H1 (cell line): ENCODE results near the gene TNS3. TPM values are rescaled to one million over a fixed set of nuclear protein-coding genes. Genes with fewer than 3 reads are reported as not detected.

Experiments used
- BCL11A ChIP-seq, 2 experiments: IDR thresholded peaks; one replicate each; pipeline ENCODE4 v1.6.1; 2011; ENCODE audit warnings: low read depth in 2 of 2, low read length in 2 of 2, mild to moderate bottlenecking in 2 of 2
- CBX8 ChIP-seq: fragments of 300-800, 300-1000 bp; sonication (generic); IDR thresholded peaks from 2 replicates; pipeline ENCODE4 v1.7.1; 2016; ENCODE audit warnings: low read depth, low read length, borderline replicate concordance
- CEBPB ChIP-seq: IDR thresholded peaks from 2 replicates; pipeline ENCODE4 v1.6.1; 2012; ENCODE audit warnings: low read depth, low read length
- RNF2 ChIP-seq: fragments of 200-900, 300-1000 bp; sonication (generic); IDR thresholded peaks from 2 replicates; pipeline ENCODE4 v1.7.1; 2016; ENCODE audit warnings: borderline replicate concordance, low read depth, mild to moderate bottlenecking, antibody characterized with exemption, low read length; ENCODE audit not compliant: poor library complexity, severe bottlenecking; ENCODE audit errors: missing control alignments
- SP4 ChIP-seq: IDR thresholded peaks from 2 replicates; pipeline ENCODE4 v1.6.1; 2012; ENCODE audit warnings: low read length, inconsistent platforms
- polyA plus RNA-seq, 7 experiments: library from polyadenylated mRNA; depleted of rRNA in 3 of 7; stranded (reverse) in 5 of 7; unstranded in 2 of 7; fragments of >200 nt in 5 of 7; fragments of 200-250 nt in 2 of 7; gene quantifications; 1 replicate in 5 of 7; 2 replicates in 1 of 7; 4 replicates in 1 of 7; pipeline versions ENCODE4 v1.2.1 to v1.2.3, GENCODE V29; 2011 to 2013; ENCODE audit warnings: missing spikeins in 2 of 7, mixed read lengths in 2 of 7
- total RNA-seq: library from RNA; stranded (reverse); fragmentation: NEBNext Ultra II Directional; extraction: Animal tissue kit (Norgen Biotek cat#: 25700); gene quantifications from 2 replicates; pipeline ENCODE4 v1.2.1, GENCODE V29; 2021

TNS3 gene
- total and polyA plus RNA-seq, 2 of the 8 experiments (the other 6 are each of a cell fraction or from before 2014, with no cell fraction given) = 11.9 to 24.2 TPM

DNA sequence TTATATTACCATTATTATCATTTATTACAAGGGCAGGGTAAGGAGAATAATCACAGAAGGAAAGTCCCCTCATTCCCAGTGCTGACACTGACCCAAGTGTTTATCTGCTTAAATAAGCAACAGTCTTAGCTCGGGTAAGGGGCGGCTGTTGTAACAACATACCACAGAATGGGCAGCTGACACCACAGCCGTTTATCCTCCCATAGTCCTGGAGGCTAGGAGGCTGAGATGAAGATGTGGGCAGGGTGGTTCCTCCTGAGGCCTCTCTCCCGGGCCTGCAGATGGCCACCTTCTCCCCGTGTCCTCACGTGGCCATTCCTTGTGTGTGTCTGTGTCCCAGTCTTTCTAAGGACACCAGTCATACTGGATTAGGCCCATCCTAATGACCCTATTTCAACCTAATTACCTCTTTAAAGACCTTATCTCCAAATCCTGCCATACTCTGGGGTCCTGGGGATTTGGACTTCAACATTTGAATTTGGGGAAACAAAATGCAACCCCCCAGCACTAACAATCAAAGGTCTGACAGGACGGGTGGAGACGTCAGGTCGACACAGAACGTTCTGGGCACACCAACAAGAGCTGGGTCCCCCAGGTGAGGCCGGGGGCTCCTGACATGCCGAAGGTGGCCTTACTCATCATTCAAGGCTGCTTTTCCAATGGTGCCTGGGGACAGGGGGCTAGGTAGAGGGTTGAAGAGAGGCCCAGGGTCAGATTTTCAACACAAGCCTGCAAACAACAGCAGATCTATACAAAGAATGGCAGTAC, 93.5 kb downstream of the TNS3 start (continued):
- TF ChIP-seq CEBPB (no peak), CBX8 (no peak), BCL11A (IDR thresholded peaks at IDR 0.05; ENCODE audit: low read depth in 2 of 2, low read length in 2 of 2) (no peak), RNF2 (no peak), SP4 (no peak)
